H54 (cell line): Measurements from ENCODE around the gene SIAH2.

ENCODE experiments used
- DNase-seq: peaks from one replicate; pipeline ENCODE4 v3.0.0; 2011; ENCODE audit warnings: low spot score, mixed read lengths; ENCODE audit not compliant: insufficient read length
- FAIRE-seq: peaks from 3 replicates; lab custom pipeline; 2011; peaks lifted over from hg19 to GRCh38; lab: Jason Lieb, UNC
- POLR2A ChIP-seq: IDR thresholded peaks from 2 replicates; pipeline ENCODE4 v1.6.1; 2011; ENCODE audit warnings: low read depth, mild to moderate bottlenecking, low read length

The SIAH2 gene

GRCh38 chr3:150749255-150749654 lies 13.7 kb downstream of the SIAH2 start:
- DNase-seq (no peak), FAIRE-seq (no peak)
- no peak for TF ChIP-seq POLR2A

- FAIRE-seq (no peak), DNase-seq (no peak)
- no peak for TF ChIP-seq POLR2A
Observed at GRCh38 chr3:150748684-150749047, 14.3 kb downstream of the SIAH2 start.

GRCh38 chr3:150747886-150748683 lies 14.9 kb downstream of the SIAH2 start:
- FAIRE-seq (no peak), DNase-seq (no peak)
- no peak for TF ChIP-seq POLR2A

- no peak for DNase-seq
- TF ChIP-seq POLR2A: no peak
- no peak for FAIRE-seq
Observed at GRCh38 chr3:150746791-150747590, 16.0 kb downstream of the SIAH2 start.

GRCh38 chr3:150745832-150746231 lies 17.1 kb downstream of the SIAH2 start:
- TF ChIP-seq POLR2A: no peak
- DNase-seq (no peak), FAIRE-seq (no peak)

GRCh38 chr3:150744919-150745211 lies 18.1 kb downstream of the SIAH2 start:
- TF ChIP-seq POLR2A: no peak
- FAIRE-seq (no peak), DNase-seq (no peak)

GRCh38 chr3:150744041-150744918 lies 18.7 kb downstream of the SIAH2 start:
- no peak for FAIRE-seq
- TF ChIP-seq POLR2A: no peak
- DNase-seq: no peak

- TF ChIP-seq POLR2A: no peak
- no peak for FAIRE-seq
- no peak for DNase-seq
Observed at GRCh38 chr3:150743508-150743907, 19.5 kb downstream of the SIAH2 start.

- FAIRE-seq (no peak), DNase-seq (no peak)
- TF ChIP-seq POLR2A: no peak
Observed at GRCh38 chr3:150742679-150743078, 20.3 kb downstream of the SIAH2 start.

- TF ChIP-seq POLR2A: no peak
- DNase-seq (no peak), FAIRE-seq (no peak)
Observed at GRCh38 chr3:150742141-150742523, 20.8 kb downstream of the SIAH2 start.

GRCh38 chr3:150741497-150742140 lies 21.4 kb downstream of the SIAH2 start:
- no peak for TF ChIP-seq POLR2A
- no peak for DNase-seq
- no peak for FAIRE-seq

GRCh38 chr3:150740733-150741496 lies 22.1 kb downstream of the SIAH2 start:
- FAIRE-seq (no peak), DNase-seq (no peak)
- no peak for TF ChIP-seq POLR2A

GRCh38 chr3:150739877-150740645 lies 22.9 kb downstream of the SIAH2 start:
- no peak for TF ChIP-seq POLR2A
- FAIRE-seq (no peak), DNase-seq (no peak)
